ENCODE measurements around the gene NOM1. TPM values are rescaled to one million over a fixed set of nuclear protein-coding genes. Genes with fewer than 3 reads are reported as not detected.

Gene NOM1
- total RNA-seq, 1 donor: 11.6 TPM

GRCh38 chr7:157003756-157004520 is 54.4 kb downstream of the NOM1 start:
- no peak overlapping the region for H3K4me3 ChIP-seq (ENCODE audit: insufficient read depth, low read length)
- H3K4me2 ChIP-seq (ENCODE audit: insufficient read depth, low read length): no peak overlapping the region
- H3K27ac ChIP-seq (ENCODE audit: low read depth, low read length): no peak overlapping the region
- H4K20me1 ChIP-seq (ENCODE audit: insufficient read depth, low read length): no peaks in the 10 kb centered on the region
- H3K27me3 ChIP-seq (ENCODE audit: insufficient read depth, low read length): peaks cover 95% of the 10 kb centered on the region
- TF ChIP-seq, protein P1, sequence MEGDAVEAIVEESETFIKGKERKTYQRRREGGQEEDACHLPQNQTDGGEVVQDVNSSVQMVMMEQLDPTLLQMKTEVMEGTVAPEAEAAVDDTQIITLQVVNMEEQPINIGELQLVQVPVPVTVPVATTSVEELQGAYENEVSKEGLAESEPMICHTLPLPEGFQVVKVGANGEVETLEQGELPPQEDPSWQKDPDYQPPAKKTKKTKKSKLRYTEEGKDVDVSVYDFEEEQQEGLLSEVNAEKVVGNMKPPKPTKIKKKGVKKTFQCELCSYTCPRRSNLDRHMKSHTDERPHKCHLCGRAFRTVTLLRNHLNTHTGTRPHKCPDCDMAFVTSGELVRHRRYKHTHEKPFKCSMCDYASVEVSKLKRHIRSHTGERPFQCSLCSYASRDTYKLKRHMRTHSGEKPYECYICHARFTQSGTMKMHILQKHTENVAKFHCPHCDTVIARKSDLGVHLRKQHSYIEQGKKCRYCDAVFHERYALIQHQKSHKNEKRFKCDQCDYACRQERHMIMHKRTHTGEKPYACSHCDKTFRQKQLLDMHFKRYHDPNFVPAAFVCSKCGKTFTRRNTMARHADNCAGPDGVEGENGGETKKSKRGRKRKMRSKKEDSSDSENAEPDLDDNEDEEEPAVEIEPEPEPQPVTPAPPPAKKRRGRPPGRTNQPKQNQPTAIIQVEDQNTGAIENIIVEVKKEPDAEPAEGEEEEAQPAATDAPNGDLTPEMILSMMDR (IDR thresholded peaks at IDR 0.05; ENCODE audit: extremely low read depth, low read depth, low read length): no peak
- H3K4me1 ChIP-seq (ENCODE audit: insufficient read depth, low read length): no peaks in the 10 kb centered on the region
- no peaks in the 10 kb centered on the region for H3K9me3 ChIP-seq (ENCODE audit: low read depth, low read length)
- peak; percentile 94 for DNase-seq (ENCODE audit: insufficient read length, low spot score, missing footprints)
- no peaks in the 10 kb centered on the region for H3K36me3 ChIP-seq (ENCODE audit: insufficient read depth, low read length)
- H2AFZ ChIP-seq (ENCODE audit: low read length): no peak overlapping the region
- no peaks in the 10 kb centered on the region for H3K79me2 ChIP-seq (ENCODE audit: insufficient read depth, low read length)

GRCh38 chr7:157004521-157005455 is 55.3 kb downstream of the NOM1 start:
- H3K4me1 ChIP-seq (ENCODE audit: insufficient read depth, low read length): no peaks in the 10 kb centered on the region
- H3K9me3 ChIP-seq (ENCODE audit: low read depth, low read length): no peaks in the 10 kb centered on the region
- H3K4me2 ChIP-seq (ENCODE audit: insufficient read depth, low read length): no peak overlapping the region
- peak; percentile 86 for DNase-seq (ENCODE audit: insufficient read length, low spot score, missing footprints)
- no peak overlapping the region for H3K27ac ChIP-seq (ENCODE audit: low read depth, low read length)
- peaks cover 94% of the 10 kb centered on the region for H3K27me3 ChIP-seq (ENCODE audit: insufficient read depth, low read length)
- H3K79me2 ChIP-seq (ENCODE audit: insufficient read depth, low read length): no peaks in the 10 kb centered on the region
- TF ChIP-seq, protein P1 (IDR thresholded peaks at IDR 0.05; ENCODE audit: extremely low read depth, low read depth, low read length): no peak
- H4K20me1 ChIP-seq (ENCODE audit: insufficient read depth, low read length): no peaks in the 10 kb centered on the region
- H2AFZ ChIP-seq (ENCODE audit: low read length): no peak overlapping the region
- H3K36me3 ChIP-seq (ENCODE audit: insufficient read depth, low read length): no peaks in the 10 kb centered on the region
- no peak overlapping the region for H3K4me3 ChIP-seq (ENCODE audit: insufficient read depth, low read length)

- Histone ChIP-seq H3K27me3 (ENCODE audit: insufficient read depth, low read length) (peaks cover 94% of the 10 kb centered on the region), H2AFZ (ENCODE audit: low read length) (no peak overlapping the region), H3K4me2 (ENCODE audit: insufficient read depth, low read length) (no peak overlapping the region), H3K4me1 (ENCODE audit: insufficient read depth, low read length) (no peaks in the 10 kb centered on the region), H3K36me3 (ENCODE audit: insufficient read depth, low read length) (no peaks in the 10 kb centered on the region), H3K4me3 (ENCODE audit: insufficient read depth, low read length) (no peak overlapping the region), H3K79me2 (ENCODE audit: insufficient read depth, low read length) (no peaks in the 10 kb centered on the region), H3K27ac (ENCODE audit: low read depth, low read length) (no peak overlapping the region), H4K20me1 (ENCODE audit: insufficient read depth, low read length) (no peaks in the 10 kb centered on the region), H3K9me3 (ENCODE audit: low read depth, low read length) (no peaks in the 10 kb centered on the region)
- peak; percentile 79 for DNase-seq (ENCODE audit: insufficient read length, low spot score, missing footprints)
- TF ChIP-seq, protein P1 (IDR thresholded peaks at IDR 0.05; ENCODE audit: extremely low read depth, low read depth, low read length): no peak
Measured at GRCh38 chr7:157005456-157006204, 56.1 kb downstream of the NOM1 start.
